HL-60/S4 (cell line): Measurements from ENCODE around the gene ADGRL3.
"Not testable (repeated sequence)": the region's sequence is repeated elsewhere in the genome, so short reads cannot be mapped to it uniquely, and the experiment has no call there.

Experiments
- in situ Hi-C: fragments of 300-500 bp; cut with MboI; formaldehyde crosslinking; loops from 2 replicates; pipeline ENCODE4 v1.14.3; 2022; ENCODE audit warnings: low sequenced_read_pairs

ADGRL3 gene

DNA sequence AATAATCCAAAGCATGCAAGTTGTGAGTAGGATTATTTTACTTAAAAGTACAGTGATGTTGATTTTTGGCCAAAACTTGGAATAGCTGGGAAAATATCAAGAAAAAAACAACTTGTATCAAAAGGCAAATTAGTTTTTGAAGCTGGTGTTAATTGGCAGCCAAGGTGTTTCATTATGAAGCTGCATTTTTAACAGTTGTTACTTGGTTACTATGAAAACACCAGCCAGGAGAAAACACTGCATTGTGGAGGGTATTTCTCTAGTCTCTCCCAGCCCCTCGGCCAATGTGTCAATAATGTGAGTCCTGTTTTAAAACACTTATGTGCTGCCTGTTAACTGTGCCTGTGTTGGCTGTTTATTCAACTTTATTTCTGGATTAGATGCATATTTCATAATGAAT, 733.4 kb downstream of the ADGRL3 start:
- in situ Hi-C loops: no loop called here

DNA sequence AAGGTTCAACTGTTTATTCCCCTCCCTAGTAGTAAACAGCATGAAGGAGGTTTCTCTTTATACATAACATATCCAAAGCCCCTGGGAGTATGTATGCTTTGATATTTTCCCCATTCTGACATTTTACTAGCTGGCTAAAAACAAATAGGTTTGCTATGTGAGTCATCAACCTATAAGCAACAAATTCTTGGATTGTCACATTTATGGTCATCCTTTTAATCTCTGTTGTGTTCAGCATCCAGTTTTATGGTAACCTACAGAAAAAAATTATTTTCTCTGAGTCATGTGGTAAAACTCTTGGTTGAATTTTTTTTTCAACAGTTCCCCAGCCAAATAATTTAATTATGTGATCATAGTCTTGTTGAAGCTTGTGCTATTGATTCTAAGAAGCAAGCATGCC, 734.1 kb downstream of the ADGRL3 start:
- in situ Hi-C loops: no loop called here

DNA sequence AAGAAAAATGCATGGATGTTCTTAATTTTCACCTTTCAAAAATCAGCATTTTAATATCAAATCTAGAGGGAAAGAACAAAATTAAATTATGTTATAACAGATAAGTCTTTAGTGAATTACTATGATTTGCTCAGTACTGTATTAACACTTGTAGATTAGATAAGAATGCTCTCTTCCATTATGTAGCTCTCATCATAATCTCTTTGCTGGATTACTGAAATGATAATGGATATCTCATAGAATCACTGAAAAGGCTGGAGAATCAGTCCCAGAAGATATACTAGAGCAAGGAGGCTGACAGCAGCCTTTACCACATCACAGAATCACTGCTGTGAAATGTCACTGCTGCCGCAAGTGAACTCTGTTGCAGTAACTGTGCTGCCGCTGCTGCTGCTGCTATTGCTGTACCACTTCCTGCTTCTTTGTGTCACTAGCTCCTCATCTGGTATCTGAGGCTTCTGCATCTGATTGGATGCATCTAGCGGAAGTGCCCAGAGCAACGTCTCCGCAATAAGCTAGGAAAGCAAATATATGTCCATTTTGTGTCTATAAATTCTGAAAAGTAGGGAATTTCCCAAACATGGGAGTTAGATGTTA, 738.2 kb downstream of the ADGRL3 start:
- in situ Hi-C loops: no loop called here

DNA sequence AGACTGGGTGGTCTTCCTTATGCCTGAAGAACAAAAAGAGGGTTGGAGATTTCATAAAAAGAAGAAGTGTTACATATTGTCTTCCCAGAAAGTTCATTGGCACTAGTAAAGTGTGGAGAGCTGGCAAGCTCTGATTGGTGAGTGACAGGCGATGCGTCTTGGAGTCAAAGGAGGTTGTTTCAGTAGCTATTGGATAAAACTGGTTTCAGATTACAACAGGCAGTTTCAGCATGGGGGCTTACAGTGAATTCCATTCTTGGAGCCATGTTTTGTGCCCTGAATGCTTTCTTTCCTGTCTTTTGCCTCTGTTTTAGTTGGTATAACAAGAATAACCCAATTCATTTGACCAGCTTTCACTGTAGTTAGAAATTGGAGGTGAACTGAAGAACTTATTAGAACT, 750.5 kb downstream of the ADGRL3 start:
- in situ Hi-C loops: no loop called here

DNA sequence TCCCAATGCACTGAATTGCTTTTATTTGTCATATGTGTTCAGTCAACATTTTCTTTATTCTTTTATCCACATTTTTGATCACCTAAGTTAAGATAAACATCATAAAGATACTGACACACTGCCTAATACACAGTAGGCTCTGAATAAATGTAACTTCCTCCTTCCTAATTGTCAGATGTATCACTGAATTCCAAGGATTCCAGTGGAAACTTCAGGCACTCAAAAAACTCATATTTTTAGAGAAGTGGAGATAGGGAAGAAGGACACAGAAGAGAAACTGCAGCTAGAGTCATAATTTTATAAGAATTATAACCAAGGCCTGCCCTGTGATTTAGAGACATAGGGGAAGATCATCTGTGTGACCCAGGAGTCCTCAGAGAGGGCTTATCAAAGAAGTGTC, 753.3 kb downstream of the ADGRL3 start:
- in situ Hi-C loops: no loop called here

DNA sequence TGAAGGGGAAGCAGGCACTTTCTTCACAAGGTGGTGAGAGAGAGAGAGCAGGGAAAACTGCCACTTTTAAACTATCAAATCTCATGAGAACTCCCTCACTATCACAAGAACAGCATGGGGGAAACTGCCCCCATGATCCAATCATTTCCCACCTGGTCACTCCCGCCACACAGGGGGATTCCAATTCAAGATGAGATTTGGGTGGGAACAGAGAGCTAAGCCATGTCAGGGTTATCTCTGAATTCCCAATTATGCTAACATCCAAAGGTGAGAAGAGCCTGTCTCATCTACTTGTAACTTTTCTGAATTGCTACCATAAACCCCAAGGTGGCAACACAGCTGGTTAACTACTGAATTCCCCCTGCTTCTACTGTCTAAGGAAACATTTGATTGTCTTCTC, 758.5 kb downstream of the ADGRL3 start:
- in situ Hi-C loops: no loop called here

DNA sequence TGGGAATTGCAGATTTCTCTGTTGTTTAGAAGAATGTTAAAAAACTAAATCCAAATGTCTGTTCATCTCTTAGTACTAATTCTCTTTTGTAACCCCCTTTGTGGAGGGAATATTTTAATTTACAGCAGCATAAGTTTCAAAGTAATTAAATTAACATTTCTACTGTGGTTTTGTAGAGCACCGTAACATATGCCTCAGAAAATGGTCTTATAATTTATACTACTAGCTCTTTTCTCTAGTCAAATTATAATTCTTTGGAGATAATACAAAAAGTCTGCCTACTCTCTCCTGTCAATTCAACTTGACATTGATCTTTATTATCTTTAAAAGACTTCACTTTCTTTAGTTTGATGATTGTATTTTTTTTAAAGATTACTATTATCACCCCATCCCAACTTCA, 759.0 kb downstream of the ADGRL3 start:
- in situ Hi-C loops: no loop called here

DNA sequence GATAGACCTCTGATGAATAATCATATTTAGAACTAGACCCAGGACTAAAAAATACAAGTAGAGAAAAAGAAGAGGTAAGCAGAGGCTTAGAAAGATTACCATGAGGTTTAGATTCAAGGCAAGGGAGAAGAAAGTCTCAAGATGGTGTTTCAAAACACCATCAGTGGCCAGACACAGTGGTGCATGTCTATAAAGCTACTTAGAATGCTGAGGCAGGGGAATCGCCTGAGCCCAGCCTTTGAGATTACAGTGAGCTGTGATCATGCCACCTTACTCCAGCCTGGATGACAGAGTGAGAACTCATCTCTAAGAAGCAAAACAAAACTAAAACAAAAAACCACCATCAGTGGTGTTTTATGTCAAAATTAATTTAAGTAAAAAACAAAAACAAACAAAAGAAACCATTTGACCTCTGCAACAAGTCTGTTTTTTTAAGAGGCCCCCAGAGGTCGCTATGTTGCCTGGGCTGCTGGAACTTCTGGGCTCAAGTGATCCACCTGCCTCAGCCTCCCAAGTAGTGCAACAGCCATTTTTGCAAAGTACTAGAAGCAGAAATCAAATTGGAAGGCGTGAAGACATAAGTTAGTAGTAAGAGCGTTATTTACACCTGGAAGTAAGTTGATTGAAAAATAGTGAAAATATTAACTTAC, 784.3 kb downstream of the ADGRL3 start:
- in situ Hi-C loops: no loop called here

DNA sequence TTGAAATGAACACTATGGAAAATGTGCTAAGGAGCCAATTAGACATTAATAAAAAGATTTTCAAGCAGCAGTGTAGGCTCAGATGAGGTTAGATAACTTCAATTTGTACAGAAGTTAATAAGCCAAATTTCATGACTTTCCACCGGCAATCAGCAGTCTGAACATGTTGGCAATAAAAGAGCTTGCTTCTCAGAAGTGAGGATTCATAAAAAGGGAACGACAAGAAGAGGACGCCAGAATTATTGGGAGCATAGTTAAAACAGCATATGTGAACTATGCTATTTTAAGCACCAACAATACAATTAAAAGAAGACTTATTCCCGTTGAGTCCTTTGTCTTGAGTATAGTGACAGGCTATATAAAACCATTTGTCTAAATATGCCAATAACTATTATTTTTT, 785.3 kb downstream of the ADGRL3 start:
- in situ Hi-C loops: no loop called here

DNA sequence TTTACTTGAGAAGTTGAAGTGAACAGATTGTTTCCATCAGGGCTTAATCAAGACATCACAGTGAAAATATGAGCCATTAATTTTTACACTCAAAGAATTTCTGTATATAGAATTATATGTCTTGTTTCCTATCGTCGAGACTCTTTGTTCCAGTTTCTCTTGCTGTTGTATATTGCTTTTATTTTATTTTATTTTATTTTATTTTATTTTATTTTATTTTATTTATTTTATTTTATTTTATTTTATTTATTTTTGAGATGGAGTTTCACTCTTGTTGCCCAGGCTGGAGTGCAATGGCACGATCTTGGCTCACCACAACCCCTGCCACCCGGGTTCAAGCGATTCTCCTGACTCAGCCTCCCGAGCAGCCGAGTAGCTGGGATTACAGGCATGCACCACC, 786.8 kb downstream of the ADGRL3 start:
- in situ Hi-C loops: not testable (repeated sequence)

DNA sequence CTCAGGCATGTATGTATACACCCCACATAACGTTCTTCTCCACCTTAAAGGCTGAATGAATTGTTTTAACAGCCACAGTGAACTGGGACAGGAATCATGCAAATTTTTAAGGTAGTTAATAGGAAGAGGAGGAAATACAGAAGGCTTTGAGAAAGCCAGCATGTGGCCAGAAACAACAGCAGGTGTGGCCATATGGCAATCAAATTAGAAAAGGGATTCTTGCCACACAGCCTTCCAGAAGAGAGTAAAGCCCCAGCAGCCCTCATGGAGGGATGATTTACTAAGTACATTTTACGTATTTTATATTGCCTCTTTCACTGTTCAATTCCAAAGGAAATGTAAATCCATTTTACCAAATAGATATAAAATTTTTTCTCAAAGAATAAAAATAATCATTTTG, 792.2 kb downstream of the ADGRL3 start:
- in situ Hi-C loops: no loop called here

DNA sequence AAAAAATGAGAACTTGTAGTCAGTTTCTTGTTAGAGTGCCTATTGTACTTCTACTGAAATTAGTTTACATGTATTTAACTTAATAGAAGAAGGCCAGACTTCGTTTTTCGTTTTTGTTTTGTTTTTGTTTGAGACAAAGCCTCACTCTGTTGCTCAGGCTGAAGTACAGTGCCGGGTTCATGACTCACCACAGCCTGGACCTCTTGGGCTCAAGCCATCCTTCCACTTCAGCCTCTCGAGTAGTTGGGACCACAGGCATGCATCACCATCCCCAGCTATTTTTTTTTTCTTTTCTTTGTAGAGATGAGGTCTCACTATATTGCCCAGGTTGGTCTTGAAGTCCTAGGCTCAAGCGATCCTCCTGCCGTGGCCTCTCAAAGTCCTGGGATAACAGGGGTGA, 793.9 kb downstream of the ADGRL3 start:
- in situ Hi-C loops: no loop called here

DNA sequence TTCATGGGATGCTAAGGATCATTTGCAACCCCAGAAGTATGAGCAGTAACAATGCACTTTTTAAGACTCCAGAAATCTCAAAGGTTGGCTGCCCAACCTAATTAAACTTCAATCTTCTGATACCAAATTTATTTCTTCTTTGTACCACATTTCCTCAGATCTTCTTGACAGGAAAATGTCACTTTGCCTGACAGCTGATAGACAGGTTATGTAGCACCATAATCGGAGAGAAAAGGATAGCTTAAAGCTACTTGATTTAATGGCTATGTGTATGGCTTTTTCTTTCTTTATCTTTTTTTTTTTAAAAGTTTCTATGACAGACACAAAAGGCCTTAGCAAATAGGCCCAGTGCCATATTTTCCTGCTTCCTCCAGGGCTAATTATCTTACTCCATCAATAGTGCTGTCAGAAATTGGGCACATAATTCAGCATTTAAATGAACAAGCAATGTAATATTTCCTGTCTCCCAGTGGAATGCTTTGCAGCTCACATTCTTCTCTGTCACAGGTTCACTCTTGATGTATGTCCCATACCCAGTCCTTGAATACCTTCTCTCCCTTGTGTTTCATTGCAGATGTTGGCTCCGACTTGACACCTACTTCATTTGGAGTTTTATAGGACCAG, 795.7 kb downstream of the ADGRL3 start:
- in situ Hi-C loops: no loop called here

DNA sequence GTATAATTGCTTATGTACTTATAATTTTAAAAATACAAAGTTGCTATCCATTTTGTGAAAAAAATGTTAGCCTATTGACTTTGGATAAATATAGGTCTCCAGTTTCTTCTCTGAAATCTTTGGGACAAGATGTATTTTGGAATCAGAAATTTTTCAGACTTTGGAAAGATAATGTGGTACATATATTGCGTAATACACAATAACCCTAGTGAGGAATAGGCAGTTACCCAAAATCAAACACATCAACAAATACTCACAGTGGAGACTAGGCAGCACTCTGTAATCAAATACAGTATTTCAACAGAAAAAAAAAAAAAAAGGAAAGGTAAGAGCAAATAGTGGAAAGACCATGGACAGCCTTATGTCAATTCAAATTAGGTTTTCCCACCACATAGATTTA, 796.8 kb downstream of the ADGRL3 start:
- in situ Hi-C loops: no loop called here

DNA sequence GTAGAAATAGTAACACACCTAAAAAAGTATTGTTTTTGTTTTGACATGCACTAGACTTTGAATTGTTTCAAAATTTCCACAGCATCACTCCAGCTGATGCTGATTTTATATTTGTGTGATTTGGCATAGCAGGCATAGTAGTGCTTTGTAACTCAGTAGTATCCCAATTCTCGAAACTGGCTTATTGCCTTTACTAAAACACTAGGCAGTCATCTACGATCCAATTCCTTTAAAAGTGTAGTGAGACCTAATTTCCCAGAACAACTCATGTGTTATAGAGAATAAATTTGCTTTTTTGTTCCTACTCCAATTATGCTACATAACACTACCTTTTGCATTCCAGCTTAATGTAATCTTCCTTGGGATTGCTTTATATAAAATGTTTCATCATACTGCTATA, 797.7 kb downstream of the ADGRL3 start:
- in situ Hi-C loops: no loop called here

DNA sequence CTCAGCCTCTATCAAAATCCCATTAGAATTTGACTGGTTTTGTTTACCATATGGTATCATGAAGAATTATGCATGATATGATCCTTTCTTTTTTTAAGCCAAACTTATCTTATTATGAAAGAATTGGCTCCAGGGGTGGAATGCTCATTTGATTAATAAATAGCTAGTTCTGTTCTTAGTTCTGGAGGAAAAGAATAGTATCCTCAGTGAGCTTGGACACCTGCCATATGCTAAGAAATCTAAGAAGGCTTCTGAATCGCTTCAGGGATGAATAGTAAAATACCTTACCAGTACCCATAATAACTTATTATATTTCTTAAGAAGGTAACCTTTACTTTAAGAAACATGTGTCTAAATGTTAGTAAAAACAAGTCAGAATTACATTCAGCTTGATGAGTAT, 803.6 kb downstream of the ADGRL3 start:
- in situ Hi-C loops: no loop called here

DNA sequence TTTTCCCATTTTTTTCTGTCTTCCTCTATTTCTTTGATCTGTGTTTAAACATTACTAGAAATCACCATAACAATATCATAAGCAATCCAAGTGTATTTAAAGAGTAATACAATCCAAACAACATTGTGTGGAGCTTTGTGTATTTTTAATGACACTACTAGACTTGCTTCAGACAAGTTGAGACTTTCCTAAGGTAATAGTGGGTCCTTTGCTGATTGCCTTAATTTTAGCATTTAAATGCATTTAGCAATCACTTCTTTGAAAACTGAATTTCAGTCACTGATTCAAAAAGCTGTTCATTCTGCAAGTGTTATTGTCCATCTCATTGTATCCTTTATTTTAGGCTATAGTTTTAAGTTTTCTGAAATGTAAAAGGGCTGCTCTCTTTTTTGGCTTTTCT, 804.8 kb downstream of the ADGRL3 start:
- in situ Hi-C loops: no loop called here

DNA sequence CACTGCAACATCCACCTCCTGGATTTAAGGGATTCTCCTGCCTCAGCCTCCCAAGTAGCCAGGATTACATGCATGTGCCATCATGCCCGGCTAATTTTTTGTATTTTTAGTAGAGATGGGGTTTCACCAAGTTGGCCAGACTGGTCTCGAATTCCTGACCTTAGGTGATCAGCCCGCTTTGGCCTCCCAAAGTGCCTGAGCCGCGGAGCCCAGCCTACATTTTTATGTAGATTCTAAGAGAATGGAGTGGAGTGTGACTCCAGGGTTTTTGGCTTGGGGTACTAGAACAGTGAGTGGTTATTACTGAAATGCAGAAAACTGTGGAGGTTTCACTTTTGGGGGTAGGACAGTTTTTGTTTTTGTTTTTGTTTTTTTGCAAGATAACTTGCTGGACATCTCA, 806.0 kb downstream of the ADGRL3 start:
- in situ Hi-C loops: no loop called here

DNA sequence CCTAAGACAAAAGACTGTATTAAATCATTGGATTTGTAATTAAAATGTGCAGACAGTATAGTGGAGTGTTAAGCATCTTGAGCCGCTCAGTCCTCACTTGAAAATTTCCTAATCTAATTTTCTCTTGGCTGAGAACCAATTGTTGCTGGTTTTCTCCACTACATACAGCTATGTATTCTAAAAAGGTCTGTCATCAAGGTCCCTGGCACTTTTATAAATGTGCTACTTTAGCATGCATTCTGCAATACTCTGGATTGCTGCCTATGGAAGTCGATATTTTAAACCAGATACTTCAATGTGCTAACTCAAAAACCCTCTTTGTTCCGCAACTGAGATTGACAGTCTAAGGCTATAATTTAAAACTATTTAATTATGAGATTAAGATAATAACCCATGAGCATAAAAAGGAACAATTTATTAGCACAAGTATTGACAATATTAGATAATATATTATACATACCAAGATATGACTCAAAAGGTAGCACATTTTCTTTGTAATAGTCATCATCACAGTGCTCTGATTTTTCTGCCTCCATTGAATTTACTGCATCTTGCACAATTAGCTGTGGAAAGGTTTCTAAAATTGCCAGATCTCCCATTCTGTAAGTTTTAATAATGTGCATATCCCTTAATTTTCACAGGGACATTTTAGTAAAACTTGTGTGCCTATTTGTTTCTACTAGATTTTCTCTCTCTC, 815.1 kb downstream of the ADGRL3 start:
- in situ Hi-C loops: no loop called here

DNA sequence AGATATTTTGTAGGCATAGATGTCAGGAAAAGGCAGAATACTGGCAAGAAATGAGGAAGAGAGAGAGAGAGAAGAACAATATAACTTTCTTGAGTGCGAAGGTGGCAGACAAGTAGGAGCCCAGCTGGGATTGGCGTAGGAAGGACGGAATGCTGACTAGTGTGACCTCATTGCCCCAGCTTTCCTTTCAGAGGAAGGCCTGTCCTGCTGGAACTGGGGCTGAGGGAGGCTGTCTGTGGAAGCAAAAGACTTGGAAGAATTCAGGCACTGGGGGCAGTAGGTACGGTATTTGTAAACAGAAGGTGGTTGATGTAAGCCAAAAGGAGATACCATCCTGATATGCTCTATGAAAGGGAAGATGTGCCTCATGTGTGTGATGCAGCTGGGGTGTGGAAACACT, 818.4 kb downstream of the ADGRL3 start:
- in situ Hi-C loops: no loop called here

DNA sequence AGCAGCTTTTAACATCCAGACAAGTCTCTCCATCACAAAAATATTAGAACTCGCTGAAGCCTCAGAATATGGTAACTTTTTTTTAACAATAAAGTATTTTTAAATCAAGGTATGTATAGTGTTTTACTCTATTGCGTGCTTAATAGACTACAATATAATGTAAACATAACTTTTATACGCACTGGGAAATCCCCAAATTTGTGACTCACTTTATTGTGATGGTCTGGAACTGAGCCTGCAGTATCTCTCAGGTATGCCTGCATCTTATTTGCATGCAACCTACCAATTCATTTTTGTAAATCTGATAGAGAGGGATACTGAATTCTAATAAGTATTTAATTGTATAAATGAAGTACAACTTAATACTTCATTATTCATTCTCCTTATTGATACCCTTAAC, 823.5 kb downstream of the ADGRL3 start:
- in situ Hi-C loops: no loop called here

DNA sequence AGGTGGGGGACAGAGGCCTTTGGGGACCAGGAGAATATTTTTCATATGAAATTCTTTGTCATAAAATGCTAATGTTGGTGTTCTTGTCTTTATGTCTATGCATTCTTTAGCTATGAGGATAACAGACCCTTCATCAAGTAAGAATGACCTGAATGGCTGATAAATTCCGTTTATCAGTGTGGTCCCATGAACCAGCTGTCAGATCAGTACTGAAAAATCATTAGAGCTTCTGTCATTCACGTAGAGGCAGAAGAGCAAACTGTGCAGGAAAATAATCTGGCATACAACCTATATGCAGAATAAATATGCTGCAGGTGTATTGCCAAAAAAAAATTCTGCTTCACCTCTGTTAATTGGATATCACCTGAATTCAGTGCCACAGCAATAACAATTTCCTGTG, 828.6 kb downstream of the ADGRL3 start:
- in situ Hi-C loops: no loop called here
